Urinary bladder (tissue), 4 donors: Measurements from ENCODE around the gene NUP50. TPM values are rescaled to one million over a fixed set of nuclear protein-coding genes. Genes with fewer than 3 reads are reported as not detected.

Experiments
- DNase-seq: peaks from one replicate; pipeline ENCODE4 v3.0.0-alpha.2; 2015; ENCODE audit errors: extremely low spot score
- H3K27ac ChIP-seq: one replicate; pipeline ENCODE4 v1.5.1; 2013; ENCODE audit warnings: low read depth, mild to moderate bottlenecking, moderate library complexity
- H3K36me3 ChIP-seq: one replicate; pipeline ENCODE4 v1.6.1; 2013; ENCODE audit warnings: mild to moderate bottlenecking, moderate library complexity; ENCODE audit not compliant: insufficient read depth
- H3K4me1 ChIP-seq: one replicate; pipeline ENCODE4 v1.6.1; 2013; ENCODE audit warnings: mild to moderate bottlenecking, moderate library complexity; ENCODE audit not compliant: insufficient read depth
- H3K4me3 ChIP-seq: one replicate; pipeline ENCODE4 v1.5.1; 2013; ENCODE audit warnings: low read depth, low read length
- WGBS: extraction: QIAGEN DNeasy Blood & Tissue Kit; methylation state at CpG from one replicate; pipeline ENCODE4 v1.1.7; 2013; 5-methylcytosine and 5-hydroxymethylcytosine counted together
- polyA plus RNA-seq: library from polyadenylated mRNA; stranded (reverse); fragments of 200-250 nt; gene quantifications from one replicate; pipeline ENCODE4 v1.2.3, GENCODE V29; 2013
- total RNA-seq: library from RNA; depleted of rRNA; stranded (reverse); fragments of >200 nt; gene quantifications from one replicate; pipeline ENCODE4 v1.2.3, GENCODE V29; 2014
- donor health status: healthy with polysubstance abuse.
- donor health status: healthy.

Gene NUP50
- total and polyA plus RNA-seq, 2 donors: 17.6 to 44.3 TPM

- Histone ChIP-seq H3K4me3 (no peak overlapping the region), H3K36me3 (no peaks in the 10 kb centered on the region), H3K4me1 (no peaks in the 10 kb centered on the region), H3K27ac (no peak overlapping the region)
- DNase-seq: no peak
- WGBS: 89% methylated on average over 17 of the region's 17 CpGs
Observed at GRCh38 chr22:45194686-45195085, 31.0 kb downstream of the NUP50 start.

GRCh38 chr22:45195616-45196015, 31.9 kb downstream of the NUP50 start:
- Histone ChIP-seq H3K4me1 (no peaks in the 10 kb centered on the region), H3K27ac (no peak overlapping the region), H3K4me3 (no peak overlapping the region), H3K36me3 (no peaks in the 10 kb centered on the region)
- WGBS: 90% methylated on average over 7 of the region's 7 CpGs
- DNase-seq: no peak

GRCh38 chr22:45196308-45196707, 32.6 kb downstream of the NUP50 start:
- H3K27ac ChIP-seq: no peak overlapping the region
- no peaks in the 10 kb centered on the region for H3K36me3 ChIP-seq
- H3K4me1 ChIP-seq: no peaks in the 10 kb centered on the region
- H3K4me3 ChIP-seq: no peak overlapping the region
- no peak for DNase-seq
- 91% methylated on average over 16 of the region's 16 CpGs for WGBS

- whole genome bisulfite sequencing: 89% methylated on average over 34 of the region's 34 CpGs
- Histone ChIP-seq H3K36me3 (no peaks in the 10 kb centered on the region), H3K27ac (no peak overlapping the region), H3K4me3 (no peak overlapping the region), H3K4me1 (peaks cover 2% of the 10 kb centered on the region)
- DNase-seq: no peak
Observed at GRCh38 chr22:45196926-45197605, 33.3 kb downstream of the NUP50 start.

- H3K4me3 ChIP-seq: no peak overlapping the region
- no peaks in the 10 kb centered on the region for H3K36me3 ChIP-seq
- 87% methylated on average over 28 of the region's 28 CpGs for WGBS
- DNase-seq: no peak
- H3K4me1 ChIP-seq: peaks cover 2% of the 10 kb centered on the region
- H3K27ac ChIP-seq: no peak overlapping the region
Observed at GRCh38 chr22:45197606-45198462, 34.1 kb downstream of the NUP50 start.

GRCh38 chr22:45198463-45198795, 34.7 kb downstream of the NUP50 start:
- WGBS: 78% methylated on average over 9 of the region's 9 CpGs
- Histone ChIP-seq H3K4me3 (no peak overlapping the region), H3K27ac (no peak overlapping the region), H3K4me1 (peaks cover 2% of the 10 kb centered on the region), H3K36me3 (peaks cover 3% of the 10 kb centered on the region)
- no peak for DNase-seq

GRCh38 chr22:45199723-45200122, 36.0 kb downstream of the NUP50 start:
- H3K4me3 ChIP-seq: no peak overlapping the region
- H3K4me1 ChIP-seq: peaks cover 2% of the 10 kb centered on the region
- WGBS: 95% methylated on average over 16 of the region's 16 CpGs
- H3K36me3 ChIP-seq: peaks cover 3% of the 10 kb centered on the region
- no peak overlapping the region for H3K27ac ChIP-seq
- DNase-seq: no peak

GRCh38 chr22:45200230-45200629, 36.5 kb downstream of the NUP50 start:
- Histone ChIP-seq H3K27ac (no peak overlapping the region), H3K4me3 (no peak overlapping the region), H3K36me3 (peaks cover 5% of the 10 kb centered on the region), H3K4me1 (peaks cover 2% of the 10 kb centered on the region)
- WGBS: 89% methylated on average over 9 of the region's 9 CpGs
- DNase-seq: no peak

GRCh38 chr22:45200860-45201511, 37.3 kb downstream of the NUP50 start:
- no peak overlapping the region for H3K27ac ChIP-seq
- no peak overlapping the region for H3K4me3 ChIP-seq
- H3K4me1 ChIP-seq: peaks cover 2% of the 10 kb centered on the region
- 66% methylated on average over 18 of the region's 18 CpGs for WGBS
- peaks cover 5% of the 10 kb centered on the region for H3K36me3 ChIP-seq
- DNase-seq: no peak

GRCh38 chr22:45201678-45202332, 38.1 kb downstream of the NUP50 start:
- Histone ChIP-seq H3K36me3 (peaks cover 5% of the 10 kb centered on the region), H3K4me1 (peaks cover 2% of the 10 kb centered on the region), H3K4me3 (no peak overlapping the region), H3K27ac (no peak overlapping the region)
- 30% methylated on average over 9 of the region's 9 CpGs for WGBS
- no peak for DNase-seq

GRCh38 chr22:45202333-45203149, 38.8 kb downstream of the NUP50 start:
- no peak for DNase-seq
- Histone ChIP-seq H3K4me1 (peaks cover 2% of the 10 kb centered on the region), H3K27ac (no peak overlapping the region), H3K4me3 (no peak overlapping the region), H3K36me3 (peaks cover 5% of the 10 kb centered on the region)
- WGBS: 92% methylated on average over 36 of the region's 36 CpGs

- peaks cover 2% of the 10 kb centered on the region for H3K4me1 ChIP-seq
- 95% methylated on average over 40 of the region's 40 CpGs for WGBS
- H3K4me3 ChIP-seq: no peak overlapping the region
- H3K36me3 ChIP-seq: peaks cover 5% of the 10 kb centered on the region
- DNase-seq: no peak
- no peak overlapping the region for H3K27ac ChIP-seq
Observed at GRCh38 chr22:45203150-45203951, 39.6 kb downstream of the NUP50 start.
